HEK293 (cell line): ENCODE measurements around the gene PIK3R5.

Experiments used
- CTCF ChIP-seq: fragments of 450-650 bp; formaldehyde crosslinking; IDR thresholded peaks from 2 replicates; pipeline ENCODE4 v1.5.1; 2016; ENCODE audit warnings: missing biosample characterization, missing genetic modification characterization
- GLI4 ChIP-seq: fragments of 450-650 bp; formaldehyde crosslinking; IDR thresholded peaks from 2 replicates; pipeline ENCODE4 v1.5.1; 2016; ENCODE audit warnings: missing biosample characterization, missing genetic modification characterization
- REST ChIP-seq: fragments of 450-650 bp; formaldehyde crosslinking; IDR thresholded peaks from 2 replicates; pipeline ENCODE4 v1.5.1; 2016; ENCODE audit warnings: missing biosample characterization, missing genetic modification characterization
- YY1 ChIP-seq: fragments of 450-650 bp; formaldehyde crosslinking; IDR thresholded peaks from 2 replicates; pipeline ENCODE4 v1.5.1; 2018; ENCODE audit warnings: missing biosample characterization, missing genetic modification characterization
- ZBTB8A ChIP-seq: fragments of 450-650 bp; formaldehyde crosslinking; IDR thresholded peaks from 2 replicates; pipeline ENCODE4 v1.5.1; 2016; ENCODE audit warnings: missing biosample characterization, missing genetic modification characterization
- ZNF132 ChIP-seq: fragments of 450-650 bp; formaldehyde crosslinking; IDR thresholded peaks from 2 replicates; pipeline ENCODE4 v1.5.1; 2017; ENCODE audit warnings: missing biosample characterization, missing genetic modification characterization, borderline replicate concordance
- ZNF416 ChIP-seq: fragments of 450-650 bp; formaldehyde crosslinking; IDR thresholded peaks from 2 replicates; pipeline ENCODE4 v1.5.1; 2016; ENCODE audit warnings: missing biosample characterization, missing genetic modification characterization
- ZNF488 ChIP-seq: fragments of 450-650 bp; formaldehyde crosslinking; IDR thresholded peaks from 2 replicates; pipeline ENCODE4 v1.5.1; 2016; ENCODE audit warnings: missing biosample characterization, missing genetic modification characterization
- ZNF701 ChIP-seq: fragments of 450-650 bp; formaldehyde crosslinking; IDR thresholded peaks from 2 replicates; pipeline ENCODE4 v1.5.1; 2016; ENCODE audit warnings: missing biosample characterization, missing genetic modification characterization

- no peak for TF ChIP-seq ZBTB8A (tag by site-specific recombination)
- TF ChIP-seq GLI4 (tag by site-specific recombination): no peak
- no peak for TF ChIP-seq CTCF (tag by site-specific recombination)
- no peak for TF ChIP-seq REST (tag by site-specific recombination)
- TF ChIP-seq ZNF488: no peak
- TF ChIP-seq ZNF701 (tag by site-specific recombination): no peak
- TF ChIP-seq ZNF132: no peak
- no peak for TF ChIP-seq ZNF416 (tag by site-specific recombination)
- no peak for TF ChIP-seq YY1
Measured at GRCh38 chr17:8900626-8901585, 64.6 kb downstream of the PIK3R5 start.
